NB4 (cell line): ENCODE results near the gene CD79A.

Experiments used
- MYC ChIP-seq: IDR thresholded peaks from 2 replicates; pipeline ENCODE4 v1.6.1; 2011; ENCODE audit warnings: low read depth, low read length
- POLR2A ChIP-seq: IDR thresholded peaks from 2 replicates; pipeline ENCODE4 v1.6.1; 2011; ENCODE audit warnings: mild to moderate bottlenecking; ENCODE audit not compliant: insufficient read length; ENCODE audit errors: extremely low read depth
- TF ChIP-seq, protein P1 (sequence below): IDR thresholded peaks from one replicate; pipeline ENCODE4 v1.5.1; 2012; ENCODE audit warnings: low read depth, low read length
- TF ChIP-seq, protein P2 (sequence below): IDR thresholded peaks from 2 replicates; pipeline ENCODE4 v1.6.1; 2011; ENCODE audit warnings: low read depth, low read length

DNA sequence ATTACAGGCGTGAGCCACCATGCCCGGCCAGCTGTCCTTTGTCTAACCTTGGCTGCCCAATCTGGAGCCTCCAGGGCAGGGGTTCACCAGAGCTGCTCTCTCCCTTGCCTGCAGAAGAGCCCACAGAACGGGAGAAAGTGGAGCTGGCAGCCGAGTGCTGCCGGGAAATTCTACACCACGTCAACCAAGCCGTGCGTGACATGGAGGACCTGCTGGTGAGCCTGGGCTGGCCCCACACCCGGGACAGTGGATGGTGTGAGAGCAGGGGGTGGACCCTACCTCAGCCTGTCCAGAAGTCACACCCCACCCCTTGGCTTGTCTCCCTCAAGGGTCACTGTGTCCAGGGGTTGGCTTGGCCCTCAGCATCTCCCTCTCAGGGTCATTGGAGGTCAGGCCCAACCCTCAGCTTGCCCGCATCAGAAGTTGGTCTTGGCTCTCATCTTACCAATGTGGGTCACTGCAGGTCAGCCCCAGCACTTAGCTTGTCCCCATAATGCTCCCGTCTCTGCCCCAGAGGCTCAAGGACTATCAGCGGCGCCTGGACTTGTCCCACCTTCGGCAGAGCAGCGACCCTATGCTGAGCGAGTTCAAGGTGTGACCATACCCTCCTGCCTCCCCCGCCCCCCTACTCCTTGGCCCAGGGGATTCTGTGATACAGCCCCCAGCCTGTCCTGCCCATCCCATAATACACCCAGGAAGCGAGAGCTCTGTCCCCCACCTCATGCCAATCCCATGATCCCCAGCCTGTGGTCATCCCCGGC is 26.3 kb downstream of the CD79A start:
- TF ChIP-seq, protein P1, sequence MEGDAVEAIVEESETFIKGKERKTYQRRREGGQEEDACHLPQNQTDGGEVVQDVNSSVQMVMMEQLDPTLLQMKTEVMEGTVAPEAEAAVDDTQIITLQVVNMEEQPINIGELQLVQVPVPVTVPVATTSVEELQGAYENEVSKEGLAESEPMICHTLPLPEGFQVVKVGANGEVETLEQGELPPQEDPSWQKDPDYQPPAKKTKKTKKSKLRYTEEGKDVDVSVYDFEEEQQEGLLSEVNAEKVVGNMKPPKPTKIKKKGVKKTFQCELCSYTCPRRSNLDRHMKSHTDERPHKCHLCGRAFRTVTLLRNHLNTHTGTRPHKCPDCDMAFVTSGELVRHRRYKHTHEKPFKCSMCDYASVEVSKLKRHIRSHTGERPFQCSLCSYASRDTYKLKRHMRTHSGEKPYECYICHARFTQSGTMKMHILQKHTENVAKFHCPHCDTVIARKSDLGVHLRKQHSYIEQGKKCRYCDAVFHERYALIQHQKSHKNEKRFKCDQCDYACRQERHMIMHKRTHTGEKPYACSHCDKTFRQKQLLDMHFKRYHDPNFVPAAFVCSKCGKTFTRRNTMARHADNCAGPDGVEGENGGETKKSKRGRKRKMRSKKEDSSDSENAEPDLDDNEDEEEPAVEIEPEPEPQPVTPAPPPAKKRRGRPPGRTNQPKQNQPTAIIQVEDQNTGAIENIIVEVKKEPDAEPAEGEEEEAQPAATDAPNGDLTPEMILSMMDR, result no peak
- TF ChIP-seq MYC (no peak), POLR2A (no peak)
- TF ChIP-seq, protein P2, sequence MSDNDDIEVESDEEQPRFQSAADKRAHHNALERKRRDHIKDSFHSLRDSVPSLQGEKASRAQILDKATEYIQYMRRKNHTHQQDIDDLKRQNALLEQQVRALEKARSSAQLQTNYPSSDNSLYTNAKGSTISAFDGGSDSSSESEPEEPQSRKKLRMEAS, result no peak
